Islet of Langerhans (tissue), 1 donor: ENCODE measurements around the gene SLIT1.
A peak's percentile ranks its signal among the peaks of the same experiment; 100 is the strongest.

Source experiments
- FAIRE-seq: peaks from one replicate; lab custom pipeline; 2011; peaks lifted over from hg19 to GRCh38; lab: Jason Lieb, UNC

The SLIT1 gene

GRCh38 chr10:96968682-96969423, 216.9 kb downstream of the SLIT1 start:
- no peak for FAIRE-seq

- peak; percentile 24 for FAIRE-seq
These were observed 217.9 kb downstream of the SLIT1 start for GRCh38 chr10:96967847-96968246.

- no peak for FAIRE-seq
These were observed 221.6 kb downstream of the SLIT1 start for GRCh38 chr10:96964131-96964530.

GRCh38 chr10:96960872-96961271, 224.9 kb downstream of the SLIT1 start:
- peak; percentile 56 for FAIRE-seq

GRCh38 chr10:96959733-96960132, 226.0 kb downstream of the SLIT1 start:
- FAIRE-seq, result no peak

- FAIRE-seq, result no peak
These were observed 227.7 kb downstream of the SLIT1 start for GRCh38 chr10:96958071-96958470.

- no peak for FAIRE-seq
These were observed 230.0 kb downstream of the SLIT1 start for GRCh38 chr10:96955794-96956193.

GRCh38 chr10:96951954-96952353, 233.8 kb downstream of the SLIT1 start:
- no peak for FAIRE-seq

- FAIRE-seq, result peak; percentile 78
These were observed 236.6 kb downstream of the SLIT1 start for GRCh38 chr10:96949039-96949683.
